Omental fat pad (tissue), 4 donors: ENCODE measurements around the gene DLL3. TPM values are rescaled to one million over a fixed set of nuclear protein-coding genes. Genes with fewer than 3 reads are reported as not detected.

ENCODE experiments used
- ATAC-seq: fragments of 150-250 bp; one replicate; pipeline ENCODE4 v1.9.1; 2016; ENCODE audit warnings: mild to moderate bottlenecking, moderate library complexity; ENCODE audit not compliant: low FRiP score
- DNase-seq: peaks from one replicate; pipeline ENCODE4 v3.0.0-alpha.2; 2019; ENCODE audit warnings: low spot score
- CTCF ChIP-seq, 3 donors: fragments of 450-650 bp; IDR thresholded peaks; one replicate each; pipeline ENCODE4 v1.5.1; 2016 to 2017; ENCODE audit warnings: antibody characterized with exemption in 3 of 3, mild to moderate bottlenecking in 3 of 3, moderate library complexity in 2 of 3
- total RNA-seq, 4 donors: library from RNA; depleted of rRNA; stranded (reverse); fragments of >200 nt; gene quantifications; one replicate each; pipeline ENCODE4 v1.1.0, GENCODE V29; 2016

Gene DLL3
- total RNA-seq, 4 donors from 2014 or later, result 0.24 TPM; not detected in 3

- ATAC-seq, result no peak
- no peak for TF ChIP-seq CTCF (IDR thresholded peaks at IDR 0.05)
- DNase-seq, result no peak
Measured at GRCh38 chr19:39516270-39516669, 17.5 kb downstream of the DLL3 start.

- TF ChIP-seq CTCF (IDR thresholded peaks at IDR 0.05), result no peak
- DNase-seq (no peak), ATAC-seq (no peak)
Measured at GRCh38 chr19:39517432-39517831, 18.7 kb downstream of the DLL3 start.

- DNase-seq, result no peak
- no peak for ATAC-seq
- TF ChIP-seq CTCF (IDR thresholded peaks at IDR 0.05), result no peak
Measured at GRCh38 chr19:39518458-39518857, 19.7 kb downstream of the DLL3 start.

- ATAC-seq (no peak), DNase-seq (no peak)
- TF ChIP-seq CTCF (IDR thresholded peaks at IDR 0.05), result no peak
Measured at GRCh38 chr19:39518975-39519374, 20.2 kb downstream of the DLL3 start.

GRCh38 chr19:39520541-39521484 lies 22.1 kb downstream of the DLL3 start:
- no peak for TF ChIP-seq CTCF (IDR thresholded peaks at IDR 0.05)
- DNase-seq (no peak), ATAC-seq (no peak)

- no peak for TF ChIP-seq CTCF (IDR thresholded peaks at IDR 0.05)
- ATAC-seq (no peak), DNase-seq (no peak)
Measured at GRCh38 chr19:39524495-39524894, 25.7 kb downstream of the DLL3 start.

- no peak for ATAC-seq
- no peak for DNase-seq
Measured at GRCh38 chr19:39525205-39525604, 26.5 kb downstream of the DLL3 start.

More at GRCh38 chr19:39525205-39525604, 26.5 kb downstream of the DLL3 start:
- no peak for TF ChIP-seq CTCF (IDR thresholded peaks at IDR 0.05)
